SK-N-SH (cell line): Measurements from ENCODE around the gene ELMOD1. TPM values are rescaled to one million over a fixed set of nuclear protein-coding genes. Genes with fewer than 3 reads are reported as not detected.

ENCODE experiments used
- CTCF ChIA-PET: fragments of 300-600, 350-600 bp; formaldehyde crosslinking; extraction: SDS; loops from one replicate; lab custom pipeline; 2021; lab: Yijun Ruan, JAX
- POLR2A ChIA-PET: fragments of 350-600 bp; sonication (Branson Sonifier 250); formaldehyde crosslinking; extraction: SDS; loops from one replicate; lab custom pipeline; 2020; ENCODE audit warnings: antibody characterized with exemption, inconsistent platforms; lab: Yijun Ruan, JAX
- DNase-seq: peaks from one replicate; pipeline ENCODE4 v3.0.0; 2012
- H2AFZ ChIP-seq: fragments of 200-600 bp; sonication (generic); 2 replicates; pipeline ENCODE4 v1.8.1; 2016; ENCODE audit warnings: antibody characterized with exemption, mild to moderate bottlenecking, low read depth
- H3F3A ChIP-seq: fragments of 200-600 bp; sonication (generic); replicated peaks from 2 replicates; pipeline ENCODE3; 2016; ENCODE audit warnings: antibody characterized with exemption, mild to moderate bottlenecking; ENCODE audit not compliant: insufficient read depth
- H3K27ac ChIP-seq, 2 experiments: fragments of 200-500 bp in 1 of 2; fragments of 200-600 bp in 1 of 2; sonication (Bioruptor generic) in 1 of 2; sonication (generic), shearing (Covaris generic) in 1 of 2; 2 replicates each; pipeline versions ENCODE4 v1.5.1 to v1.6.1; 2014 to 2016; ENCODE audit warnings: low read depth in 2 of 2, inconsistent platforms in 1 of 2, low read length in 1 of 2, mild to moderate bottlenecking in 1 of 2, mixed read lengths in 1 of 2
- H3K27me3 ChIP-seq: fragments of 200-600 bp; sonication (generic), shearing (Covaris generic); 2 replicates; pipeline ENCODE4 v1.6.1; 2016; ENCODE audit warnings: mixed run types; ENCODE audit not compliant: insufficient read depth
- H3K36me3 ChIP-seq, 2 experiments: fragments of 200-500 bp in 1 of 2; fragments of 200-600 bp in 1 of 2; sonication (Bioruptor generic) in 1 of 2; sonication (generic) in 1 of 2; replicated peaks in 1 of 2; 2 replicates each; pipeline versions ENCODE3 to v1.5.1; 2014 to 2016; ENCODE audit warnings: low read length in 1 of 2, mild to moderate bottlenecking in 1 of 2; ENCODE audit not compliant: insufficient read depth in 2 of 2, control insufficient read depth in 1 of 2
- H3K4me1 ChIP-seq, 2 experiments: fragments of 200-500 bp in 1 of 2; fragments of 200-600 bp in 1 of 2; sonication (Bioruptor generic) in 1 of 2; sonication (generic), shearing (Covaris generic) in 1 of 2; 2 replicates each; pipeline versions ENCODE4 v1.5.1 to v1.6.1; 2014 to 2016; ENCODE audit warnings: low read depth in 1 of 2, low read length in 1 of 2, mixed run types in 1 of 2; ENCODE audit not compliant: insufficient read depth in 2 of 2, control insufficient read depth in 1 of 2
- H3K4me2 ChIP-seq: fragments of 200-600 bp; sonication (generic), shearing (Covaris generic); 2 replicates; pipeline ENCODE4 v1.6.1; 2017; ENCODE audit warnings: mixed run types
- H3K4me3 ChIP-seq, 2 experiments: fragments of 200-500 bp in 1 of 2; fragments of 200-600 bp in 1 of 2; sonication (Bioruptor generic) in 1 of 2; sonication (generic), shearing (Covaris generic) in 1 of 2; 2 replicates each; pipeline versions ENCODE4 v1.5.1 to v1.8.1; 2014 to 2016; ENCODE audit warnings: low read depth in 2 of 2, inconsistent platforms in 1 of 2, low read length in 1 of 2, mild to moderate bottlenecking in 1 of 2, mixed read lengths in 1 of 2, moderate library complexity in 1 of 2
- H3K79me2 ChIP-seq: fragments of 200-600 bp; sonication (generic); 2 replicates; pipeline ENCODE4 v1.8.1; 2017; ENCODE audit warnings: mild to moderate bottlenecking; ENCODE audit not compliant: insufficient read depth
- H3K9ac ChIP-seq: fragments of 200-600 bp; sonication (generic); 2 replicates; pipeline ENCODE4 v1.6.1; 2017; ENCODE audit warnings: mixed run types
- H3K9me2 ChIP-seq: fragments of 200-600 bp; sonication (generic); 2 replicates; pipeline ENCODE4 v1.6.1; 2017; ENCODE audit warnings: mixed run types
- H3K9me3 ChIP-seq: fragments of 200-600 bp; sonication (generic); 2 replicates; pipeline ENCODE4 v1.6.1; 2017; ENCODE audit warnings: mixed run types, mild to moderate bottlenecking, moderate library complexity
- H4K20me1 ChIP-seq: fragments of 200-600 bp; sonication (generic); 2 replicates; pipeline ENCODE4 v1.6.1; 2017; ENCODE audit warnings: mild to moderate bottlenecking, mixed run types; ENCODE audit not compliant: insufficient read depth
- CHD2 ChIP-seq: fragments of 150-350 bp; IDR thresholded peaks from 2 replicates; pipeline ENCODE4 v1.6.1; 2018; ENCODE audit warnings: low read length; ENCODE audit not compliant: partially characterized antibody
- EP300 ChIP-seq, 2 experiments: IDR thresholded peaks; 2 replicates each; pipeline versions ENCODE4 v1.4.0 to v1.6.1; 2012; ENCODE audit warnings: borderline replicate concordance in 1 of 2, low read depth in 1 of 2, low read length in 1 of 2
- EZH2phosphoT487 ChIP-seq: fragments of 200-600 bp; sonication (generic); IDR thresholded peaks from 2 replicates; pipeline ENCODE4 v1.6.1; 2017; ENCODE audit warnings: low read depth, mixed run types, mild to moderate bottlenecking, antibody characterized with exemption, moderate library complexity, borderline replicate concordance
- FOSL2 ChIP-seq: IDR thresholded peaks from 2 replicates; pipeline ENCODE4 v1.4.0; 2012; ENCODE audit warnings: low read depth, mild to moderate bottlenecking, moderate library complexity, borderline replicate concordance
- FOXJ3 ChIP-seq: sonication (generic); formaldehyde crosslinking; IDR thresholded peaks from 2 replicates; pipeline ENCODE4 v1.5.1; 2020; ENCODE audit warnings: mild to moderate bottlenecking, missing genetic modification reagents
- GABPA ChIP-seq: IDR thresholded peaks from 2 replicates; pipeline ENCODE4 v1.4.0; 2012; ENCODE audit warnings: low read depth, mild to moderate bottlenecking
- GATA2 ChIP-seq: sonication (generic); formaldehyde crosslinking; IDR thresholded peaks from 2 replicates; pipeline ENCODE4 v1.5.0; 2020; ENCODE audit warnings: mild to moderate bottlenecking, missing genetic modification reagents
- MEF2A ChIP-seq: IDR thresholded peaks from 2 replicates; pipeline ENCODE4 v1.4.0; 2012; ENCODE audit warnings: low read depth, borderline replicate concordance
- NFIC ChIP-seq: IDR thresholded peaks from 2 replicates; pipeline ENCODE4 v1.4.0; 2012; ENCODE audit warnings: borderline replicate concordance
- RAD21 ChIP-seq: IDR thresholded peaks from 2 replicates; pipeline ENCODE4 v1.6.1; 2012; ENCODE audit warnings: mild to moderate bottlenecking, low read length
- RFX5 ChIP-seq: IDR thresholded peaks from 2 replicates; pipeline ENCODE4 v1.6.1; 2012; ENCODE audit warnings: mild to moderate bottlenecking, improper control_type of control experiment, low read length
- RXRA ChIP-seq: IDR thresholded peaks from 2 replicates; pipeline ENCODE4 v1.4.0; 2012; ENCODE audit warnings: low read depth, mild to moderate bottlenecking, borderline replicate concordance
- SMC3 ChIP-seq: IDR thresholded peaks from 2 replicates; pipeline ENCODE4 v1.6.1; 2012; ENCODE audit warnings: low read depth, low read length, improper control_type of control experiment
- TAF1 ChIP-seq: IDR thresholded peaks from 2 replicates; pipeline ENCODE4 v1.6.1; 2012; ENCODE audit warnings: low read depth, mild to moderate bottlenecking, low read length, moderate library complexity, borderline replicate concordance
- TCF12 ChIP-seq: IDR thresholded peaks from 2 replicates; pipeline ENCODE4 v1.4.0; 2012
- YY1 ChIP-seq: IDR thresholded peaks from 2 replicates; pipeline ENCODE4 v1.4.0; 2012; ENCODE audit warnings: low read depth, mild to moderate bottlenecking
- WGBS: methylation state at CpG from one replicate; pipeline ENCODE4 v1.1.6; 2017; ENCODE audit warnings: low lambda C conversion rate; 5-methylcytosine and 5-hydroxymethylcytosine counted together
- polyA plus RNA-seq, 3 experiments: library from polyadenylated mRNA; depleted of rRNA; stranded (reverse); fragments of >200 nt; gene quantifications; 2 replicates each; pipeline ENCODE4 v1.2.3, GENCODE V29; 2012
- TF ChIP-seq, protein P1 (sequence below): fragments of 150-350 bp; IDR thresholded peaks from 2 replicates; pipeline ENCODE4 v1.6.1; 2017; ENCODE audit warnings: antibody characterized with exemption, low read length, low read depth, borderline replicate concordance
- TF ChIP-seq, protein P2 (sequence below): IDR thresholded peaks from 2 replicates; pipeline ENCODE4 v1.4.0; 2012; ENCODE audit warnings: low read depth, borderline replicate concordance
- TF ChIP-seq, protein P3 (sequence below): fragments of 200-600 bp; sonication (generic); IDR thresholded peaks from 2 replicates; pipeline ENCODE4 v1.6.1; 2017; ENCODE audit warnings: antibody characterized with exemption, mild to moderate bottlenecking, moderate library complexity
- TF ChIP-seq, protein P4 (sequence below): IDR thresholded peaks from 2 replicates; pipeline ENCODE4 v1.4.0; 2012; ENCODE audit warnings: low read depth
- TF ChIP-seq, protein P5 (sequence below): IDR thresholded peaks from 2 replicates; pipeline ENCODE4; 2012
- TF ChIP-seq, protein P6 (sequence below): IDR thresholded peaks from 2 replicates; pipeline ENCODE4 v1.6.1; 2012; ENCODE audit warnings: mild to moderate bottlenecking, low read depth, low read length, moderate library complexity

Gene ELMOD1
- polyA plus RNA-seq, 1 of the 3 experiments (the other 2 are of a cell fraction) = not detected

DNA sequence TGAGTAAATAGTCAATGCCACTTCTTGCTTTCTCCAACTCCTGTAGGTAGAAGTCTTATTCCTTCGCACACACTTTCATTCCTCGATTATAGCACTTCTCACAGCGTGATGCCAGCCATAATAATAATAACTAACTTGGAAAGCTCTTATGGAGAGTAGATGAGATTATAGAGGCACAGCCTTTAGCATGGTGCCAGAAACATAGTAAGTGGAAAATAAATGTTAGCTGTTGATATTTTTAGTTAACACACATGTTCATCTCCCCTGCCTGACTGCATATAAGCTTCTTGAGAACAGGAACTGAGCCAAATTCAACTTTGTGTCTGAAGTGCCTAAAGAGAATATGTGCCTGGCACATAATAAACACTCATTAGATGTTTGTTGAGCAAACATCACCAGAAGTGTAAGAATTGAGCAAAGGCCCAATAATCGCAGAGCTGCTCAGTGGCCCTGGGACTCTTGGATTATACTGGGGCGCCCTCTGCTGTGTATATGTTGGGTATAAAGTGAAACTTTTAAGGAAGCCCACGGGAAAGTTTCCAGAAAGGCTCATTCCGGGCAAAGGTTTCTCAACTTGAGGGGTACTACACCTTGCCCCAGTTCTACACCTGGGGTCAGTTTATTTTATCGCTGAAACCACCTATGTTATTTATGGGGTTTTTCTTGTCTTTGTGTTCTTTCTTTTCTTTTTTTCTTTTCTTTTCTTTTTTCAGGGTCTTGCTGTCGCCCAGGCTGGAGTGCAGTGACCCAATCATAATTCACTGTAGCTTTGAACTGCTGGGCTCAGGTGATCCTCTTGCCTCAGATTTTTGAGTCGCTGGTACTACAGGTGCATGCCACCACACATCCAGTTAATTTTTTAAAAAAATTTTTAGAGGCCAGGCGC is 98.6 kb downstream of the ELMOD1 start:
- Histone ChIP-seq H3K79me2 (no peaks in the 10 kb centered on the region), H3K9me2 (no peaks in the 10 kb centered on the region), H2AFZ (0 out of 2 replicates have a peak overlapping the region, but pooled peaks have one; percentile 32), H3F3A (peaks cover 25% of the 10 kb centered on the region), H3K27ac (no peak overlapping the region), H3K9me3 (no peaks in the 10 kb centered on the region), H3K9ac (no peak overlapping the region), H3K27me3 (no peaks in the 10 kb centered on the region), H3K36me3 (no peaks in the 10 kb centered on the region), H3K4me2 (peak overlapping the region; percentile 63; the same call in 1 of the 2 replicates), H3K4me1 (peaks cover 0 to 13% of the 10 kb centered on the region in 2 experiments; a peak in 3 of 4 replicates), H4K20me1 (no peaks in the 10 kb centered on the region), H3K4me3 (no peak overlapping the region; a peak in 1 of 4 replicates)
- POLR2A ChIA-PET = no interaction called here
- CTCF ChIA-PET = interaction anchor here (0.6 to 4.9 kb wide), 44 partner anchors 9 to 969 kb away, joined by 3 to 64 read pairs (median 4); partner anchors contain the start of genes ALKBH8, CWF19L2 and ELMOD1
- WGBS = 45% methylated on average over 11 of the region's 11 CpGs
- DNase-seq = peak; percentile 62
- TF ChIP-seq FOSL2 = no peak
- TF ChIP-seq, protein P1, sequence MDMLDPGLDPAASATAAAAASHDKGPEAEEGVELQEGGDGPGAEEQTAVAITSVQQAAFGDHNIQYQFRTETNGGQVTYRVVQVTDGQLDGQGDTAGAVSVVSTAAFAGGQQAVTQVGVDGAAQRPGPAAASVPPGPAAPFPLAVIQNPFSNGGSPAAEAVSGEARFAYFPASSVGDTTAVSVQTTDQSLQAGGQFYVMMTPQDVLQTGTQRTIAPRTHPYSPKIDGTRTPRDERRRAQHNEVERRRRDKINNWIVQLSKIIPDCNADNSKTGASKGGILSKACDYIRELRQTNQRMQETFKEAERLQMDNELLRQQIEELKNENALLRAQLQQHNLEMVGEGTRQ = no peak
- no peak for TF ChIP-seq GABPA
- TF ChIP-seq, protein P2, sequence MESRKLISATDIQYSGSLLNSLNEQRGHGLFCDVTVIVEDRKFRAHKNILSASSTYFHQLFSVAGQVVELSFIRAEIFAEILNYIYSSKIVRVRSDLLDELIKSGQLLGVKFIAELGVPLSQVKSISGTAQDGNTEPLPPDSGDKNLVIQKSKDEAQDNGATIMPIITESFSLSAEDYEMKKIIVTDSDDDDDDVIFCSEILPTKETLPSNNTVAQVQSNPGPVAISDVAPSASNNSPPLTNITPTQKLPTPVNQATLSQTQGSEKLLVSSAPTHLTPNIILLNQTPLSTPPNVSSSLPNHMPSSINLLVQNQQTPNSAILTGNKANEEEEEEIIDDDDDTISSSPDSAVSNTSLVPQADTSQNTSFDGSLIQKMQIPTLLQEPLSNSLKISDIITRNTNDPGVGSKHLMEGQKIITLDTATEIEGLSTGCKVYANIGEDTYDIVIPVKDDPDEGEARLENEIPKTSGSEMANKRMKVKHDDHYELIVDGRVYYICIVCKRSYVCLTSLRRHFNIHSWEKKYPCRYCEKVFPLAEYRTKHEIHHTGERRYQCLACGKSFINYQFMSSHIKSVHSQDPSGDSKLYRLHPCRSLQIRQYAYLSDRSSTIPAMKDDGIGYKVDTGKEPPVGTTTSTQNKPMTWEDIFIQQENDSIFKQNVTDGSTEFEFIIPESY = no peak
- TF ChIP-seq SMC3 = peak; percentile 89
- no peak for TF ChIP-seq RFX5
- TF ChIP-seq CHD2 = no peak
- TF ChIP-seq, protein P3, sequence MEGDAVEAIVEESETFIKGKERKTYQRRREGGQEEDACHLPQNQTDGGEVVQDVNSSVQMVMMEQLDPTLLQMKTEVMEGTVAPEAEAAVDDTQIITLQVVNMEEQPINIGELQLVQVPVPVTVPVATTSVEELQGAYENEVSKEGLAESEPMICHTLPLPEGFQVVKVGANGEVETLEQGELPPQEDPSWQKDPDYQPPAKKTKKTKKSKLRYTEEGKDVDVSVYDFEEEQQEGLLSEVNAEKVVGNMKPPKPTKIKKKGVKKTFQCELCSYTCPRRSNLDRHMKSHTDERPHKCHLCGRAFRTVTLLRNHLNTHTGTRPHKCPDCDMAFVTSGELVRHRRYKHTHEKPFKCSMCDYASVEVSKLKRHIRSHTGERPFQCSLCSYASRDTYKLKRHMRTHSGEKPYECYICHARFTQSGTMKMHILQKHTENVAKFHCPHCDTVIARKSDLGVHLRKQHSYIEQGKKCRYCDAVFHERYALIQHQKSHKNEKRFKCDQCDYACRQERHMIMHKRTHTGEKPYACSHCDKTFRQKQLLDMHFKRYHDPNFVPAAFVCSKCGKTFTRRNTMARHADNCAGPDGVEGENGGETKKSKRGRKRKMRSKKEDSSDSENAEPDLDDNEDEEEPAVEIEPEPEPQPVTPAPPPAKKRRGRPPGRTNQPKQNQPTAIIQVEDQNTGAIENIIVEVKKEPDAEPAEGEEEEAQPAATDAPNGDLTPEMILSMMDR = peak; percentile 77
- TF ChIP-seq, protein P4, sequence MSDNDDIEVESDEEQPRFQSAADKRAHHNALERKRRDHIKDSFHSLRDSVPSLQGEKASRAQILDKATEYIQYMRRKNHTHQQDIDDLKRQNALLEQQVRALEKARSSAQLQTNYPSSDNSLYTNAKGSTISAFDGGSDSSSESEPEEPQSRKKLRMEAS = no peak
- no peak for TF ChIP-seq EP300 (IDR thresholded peaks at IDR 0.05; ENCODE audit: borderline replicate concordance in 1 of 2, low read depth in 1 of 2, low read length in 1 of 2)
- TF ChIP-seq MEF2A = no peak
- TF ChIP-seq FOXJ3 = no peak
- TF ChIP-seq TAF1 = no peak
- TF ChIP-seq RXRA = no peak
- no peak for TF ChIP-seq NFIC
- TF ChIP-seq YY1 = no peak
- TF ChIP-seq TCF12 = no peak
- TF ChIP-seq, protein P5, sequence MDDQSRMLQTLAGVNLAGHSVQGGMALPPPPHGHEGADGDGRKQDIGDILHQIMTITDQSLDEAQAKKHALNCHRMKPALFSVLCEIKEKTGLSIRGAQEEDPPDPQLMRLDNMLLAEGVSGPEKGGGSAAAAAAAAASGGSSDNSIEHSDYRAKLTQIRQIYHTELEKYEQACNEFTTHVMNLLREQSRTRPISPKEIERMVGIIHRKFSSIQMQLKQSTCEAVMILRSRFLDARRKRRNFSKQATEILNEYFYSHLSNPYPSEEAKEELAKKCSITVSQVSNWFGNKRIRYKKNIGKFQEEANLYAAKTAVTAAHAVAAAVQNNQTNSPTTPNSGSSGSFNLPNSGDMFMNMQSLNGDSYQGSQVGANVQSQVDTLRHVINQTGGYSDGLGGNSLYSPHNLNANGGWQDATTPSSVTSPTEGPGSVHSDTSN = no peak
- TF ChIP-seq EZH2phosphoT487 = no peak
- no peak for TF ChIP-seq GATA2 (CRISPR knock-in tag)
- TF ChIP-seq RAD21 = peak; percentile 93
- TF ChIP-seq, protein P6, sequence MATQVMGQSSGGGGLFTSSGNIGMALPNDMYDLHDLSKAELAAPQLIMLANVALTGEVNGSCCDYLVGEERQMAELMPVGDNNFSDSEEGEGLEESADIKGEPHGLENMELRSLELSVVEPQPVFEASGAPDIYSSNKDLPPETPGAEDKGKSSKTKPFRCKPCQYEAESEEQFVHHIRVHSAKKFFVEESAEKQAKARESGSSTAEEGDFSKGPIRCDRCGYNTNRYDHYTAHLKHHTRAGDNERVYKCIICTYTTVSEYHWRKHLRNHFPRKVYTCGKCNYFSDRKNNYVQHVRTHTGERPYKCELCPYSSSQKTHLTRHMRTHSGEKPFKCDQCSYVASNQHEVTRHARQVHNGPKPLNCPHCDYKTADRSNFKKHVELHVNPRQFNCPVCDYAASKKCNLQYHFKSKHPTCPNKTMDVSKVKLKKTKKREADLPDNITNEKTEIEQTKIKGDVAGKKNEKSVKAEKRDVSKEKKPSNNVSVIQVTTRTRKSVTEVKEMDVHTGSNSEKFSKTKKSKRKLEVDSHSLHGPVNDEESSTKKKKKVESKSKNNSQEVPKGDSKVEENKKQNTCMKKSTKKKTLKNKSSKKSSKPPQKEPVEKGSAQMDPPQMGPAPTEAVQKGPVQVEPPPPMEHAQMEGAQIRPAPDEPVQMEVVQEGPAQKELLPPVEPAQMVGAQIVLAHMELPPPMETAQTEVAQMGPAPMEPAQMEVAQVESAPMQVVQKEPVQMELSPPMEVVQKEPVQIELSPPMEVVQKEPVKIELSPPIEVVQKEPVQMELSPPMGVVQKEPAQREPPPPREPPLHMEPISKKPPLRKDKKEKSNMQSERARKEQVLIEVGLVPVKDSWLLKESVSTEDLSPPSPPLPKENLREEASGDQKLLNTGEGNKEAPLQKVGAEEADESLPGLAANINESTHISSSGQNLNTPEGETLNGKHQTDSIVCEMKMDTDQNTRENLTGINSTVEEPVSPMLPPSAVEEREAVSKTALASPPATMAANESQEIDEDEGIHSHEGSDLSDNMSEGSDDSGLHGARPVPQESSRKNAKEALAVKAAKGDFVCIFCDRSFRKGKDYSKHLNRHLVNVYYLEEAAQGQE = no peak
